22Rv1 (cell line): Measurements from ENCODE around the gene CENPH.

Experiments used
- H3K27ac ChIP-seq: fragments of 450-650 bp; 2 replicates; pipeline ENCODE4 v1.5.1; 2017
- CTCF ChIP-seq: fragments of 450-650 bp; IDR thresholded peaks from 2 replicates; pipeline ENCODE4 v1.5.1; 2017; ENCODE audit warnings: mild to moderate bottlenecking
- ZFX ChIP-seq: fragments of 450-650 bp; IDR thresholded peaks from 2 replicates; pipeline ENCODE4 v1.6.1; 2017; ENCODE audit warnings: antibody characterized with exemption, borderline replicate concordance

The CENPH gene

GRCh38 chr5:69184621-69185020, 4.8 kb upstream of the CENPH start:
- TF ChIP-seq CTCF (no peak), ZFX (no peak)
- H3K27ac ChIP-seq = no peak overlapping the region

- H3K27ac ChIP-seq = no peak overlapping the region
- TF ChIP-seq ZFX (no peak), CTCF (no peak)
These were observed 2.0 kb upstream of the CENPH start for GRCh38 chr5:69187342-69187741.

- TF ChIP-seq ZFX (no peak), CTCF (no peak)
- H3K27ac ChIP-seq = peak overlapping the region; percentile 94
These were observed 597 bp upstream of the CENPH start for GRCh38 chr5:69188811-69189161.

GRCh38 chr5:69202497-69202896, 13.1 kb downstream of the CENPH start:
- no peak overlapping the region for H3K27ac ChIP-seq
- TF ChIP-seq ZFX = no peak
- TF ChIP-seq CTCF = no peak

- TF ChIP-seq ZFX = no peak
- no peak for TF ChIP-seq CTCF
- H3K27ac ChIP-seq = no peak overlapping the region
These were observed 17.3 kb downstream of the CENPH start for GRCh38 chr5:69206528-69207190.

- TF ChIP-seq ZFX (no peak), CTCF (no peak)
- no peak overlapping the region for H3K27ac ChIP-seq
These were observed 20.2 kb downstream of the CENPH start for GRCh38 chr5:69209602-69210001.

GRCh38 chr5:69211200-69211599, 21.8 kb downstream of the CENPH start:
- H3K27ac ChIP-seq = no peak overlapping the region
- TF ChIP-seq CTCF (no peak), ZFX (no peak)
